HG02973 (cell line): ENCODE data around the gene NR1I2.
A peak's percentile ranks its signal among the peaks of the same experiment; 100 is the strongest.

Source experiments
- ATAC-seq: cut with Tn5 transposase; IDR thresholded peaks from one replicate; pipeline ENCODE4 v1.9.1; 2021; ENCODE audit warnings: moderate library complexity; ENCODE audit not compliant: unreplicated experiment

NR1I2 gene

DNA sequence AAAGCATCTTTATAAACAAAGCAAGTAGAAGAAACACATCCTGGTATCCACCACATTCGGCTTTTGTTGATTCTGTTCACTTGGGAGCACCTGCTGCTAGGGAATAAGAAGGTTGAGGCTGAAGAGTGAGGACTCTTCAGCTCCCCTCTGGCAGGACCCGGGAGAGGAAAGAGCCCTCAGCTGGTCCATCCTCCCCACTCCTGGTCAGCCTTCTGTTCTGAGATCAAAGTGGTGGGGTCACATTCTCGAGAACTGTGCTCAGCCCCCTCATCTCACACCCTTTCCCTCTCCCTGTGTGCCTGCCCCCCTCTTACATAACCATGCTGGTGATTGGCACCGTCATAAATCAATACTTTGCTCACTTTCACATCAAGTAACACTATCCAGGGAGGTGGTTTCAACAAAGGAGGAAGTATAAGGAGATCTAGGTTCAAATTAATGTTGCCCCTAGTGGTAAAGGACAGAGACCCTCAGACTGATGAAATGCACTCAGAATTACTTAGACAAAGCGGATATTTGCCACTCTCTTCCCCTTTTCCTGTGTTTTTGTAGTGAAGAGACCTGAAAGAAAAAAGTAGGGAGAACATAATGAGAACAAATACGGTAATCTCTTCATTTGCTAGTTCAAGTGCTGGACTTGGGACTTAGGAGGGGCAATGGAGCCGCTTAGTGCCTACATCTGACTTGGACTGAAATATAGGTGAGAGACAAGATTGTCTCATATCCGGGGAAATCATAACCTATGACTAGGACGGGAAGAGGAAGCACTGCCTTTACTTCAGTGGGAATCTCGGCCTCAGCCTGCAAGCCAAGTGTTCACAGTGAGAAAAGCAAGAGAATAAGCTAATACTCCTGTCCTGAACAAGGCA is at the start of gene NR1I2:
Gene NR1I2 (plus strand): TSS at position 772 of the 869 bp plus-strand sequence.
- no peak for ATAC-seq

DNA sequence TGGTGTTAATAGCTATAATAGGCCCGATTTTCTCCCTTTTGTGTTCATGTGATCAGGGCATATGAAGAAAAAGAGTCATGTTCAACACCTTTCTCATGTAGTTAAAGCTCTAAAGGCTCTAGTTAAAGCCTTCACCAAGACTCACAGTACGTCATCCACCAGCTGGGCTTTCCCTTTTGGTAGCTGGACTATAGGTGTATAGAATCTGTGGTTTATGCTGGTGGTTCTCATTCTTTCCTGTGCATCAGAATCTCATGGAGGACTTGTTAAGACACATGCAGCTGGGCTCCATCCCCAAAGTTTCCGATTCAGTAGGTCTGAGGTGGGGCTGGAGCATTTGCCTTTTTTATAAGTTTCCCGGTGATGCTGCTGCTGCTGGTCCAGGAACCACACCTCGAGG is 48.1 kb upstream of the NR1I2 start:
- no peak for ATAC-seq

DNA sequence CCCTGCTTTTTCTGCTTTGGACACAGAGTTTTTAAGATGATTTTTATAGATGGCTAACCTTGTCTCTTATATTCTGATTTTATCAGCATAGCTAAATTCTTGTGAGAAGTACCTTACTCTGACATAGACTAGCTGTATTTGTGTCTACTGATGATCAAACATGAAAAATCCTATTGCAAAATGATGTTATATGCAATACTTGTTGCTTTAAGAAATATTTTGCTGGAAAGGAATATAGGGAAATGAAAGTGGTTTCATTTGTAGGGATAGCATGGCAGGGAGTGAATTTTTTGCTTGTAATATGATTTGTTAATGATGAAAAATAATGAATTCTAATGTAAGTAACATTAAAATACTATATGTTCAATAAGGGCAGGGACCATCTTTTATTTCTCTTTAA is 43.2 kb upstream of the NR1I2 start:
- ATAC-seq, result no peak

DNA sequence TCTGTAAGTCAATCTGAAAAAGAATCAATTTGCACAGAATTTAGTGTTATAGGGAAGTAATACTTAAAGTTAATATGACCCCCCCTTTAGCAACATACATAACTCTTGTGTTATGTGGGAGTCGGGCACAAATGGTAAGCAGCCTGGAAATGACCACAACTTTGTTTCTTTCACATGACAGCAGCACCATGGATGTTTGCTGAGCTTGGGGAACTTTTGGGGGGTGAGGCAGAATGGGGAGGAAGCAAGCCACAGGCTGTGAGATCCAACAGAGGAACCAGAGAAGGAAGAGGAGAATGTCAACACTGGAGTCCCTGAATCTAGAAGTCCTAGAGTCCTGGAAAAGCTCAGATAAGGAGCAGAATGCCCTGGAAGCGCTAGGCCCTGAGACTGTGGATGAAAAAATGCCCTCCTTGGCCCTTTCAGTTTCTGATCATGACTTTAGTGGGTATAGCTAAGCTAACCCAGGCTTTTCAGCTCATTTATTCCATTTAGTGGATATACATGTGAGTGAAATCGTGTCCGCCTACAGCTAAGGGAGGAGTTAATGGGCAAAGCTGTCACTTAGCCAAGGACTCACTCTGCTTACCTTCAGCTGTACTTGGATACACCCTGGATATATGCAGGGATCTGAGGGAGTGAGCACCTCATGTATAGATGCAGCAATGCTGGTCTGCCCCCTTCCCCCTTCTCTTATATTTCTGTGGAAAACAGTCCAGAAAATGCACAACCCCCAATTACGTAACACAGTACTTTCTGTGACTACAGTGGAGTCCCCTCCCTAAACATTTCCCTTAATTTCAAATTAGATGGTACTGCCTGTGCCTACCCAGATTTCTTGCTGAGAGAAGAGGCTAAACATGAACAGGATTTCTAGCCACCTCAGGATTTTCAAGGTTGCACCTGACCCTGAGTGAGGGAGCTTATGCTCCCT is 40.0 kb upstream of the NR1I2 start:
- no peak for ATAC-seq

DNA sequence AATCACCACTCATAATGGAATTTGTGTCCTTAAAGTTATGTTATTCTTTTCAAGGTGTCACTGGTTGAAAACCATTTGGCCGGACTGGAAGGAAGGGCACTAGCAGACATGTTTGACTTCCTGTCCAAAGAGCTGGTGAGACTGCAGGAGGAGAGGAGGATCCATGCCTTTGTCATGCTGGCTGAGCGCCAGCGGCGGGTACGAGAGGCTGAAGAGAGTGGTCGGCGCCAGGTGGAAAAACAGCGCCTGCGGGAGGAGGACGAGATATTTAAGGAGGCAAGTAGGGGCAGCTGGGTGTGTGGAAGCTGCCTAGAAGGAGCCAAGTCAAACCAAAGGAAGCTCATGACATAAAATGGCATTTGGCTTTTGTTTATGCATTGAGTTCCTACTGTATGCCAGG is 38.0 kb upstream of the NR1I2 start:
- no peak for ATAC-seq

DNA sequence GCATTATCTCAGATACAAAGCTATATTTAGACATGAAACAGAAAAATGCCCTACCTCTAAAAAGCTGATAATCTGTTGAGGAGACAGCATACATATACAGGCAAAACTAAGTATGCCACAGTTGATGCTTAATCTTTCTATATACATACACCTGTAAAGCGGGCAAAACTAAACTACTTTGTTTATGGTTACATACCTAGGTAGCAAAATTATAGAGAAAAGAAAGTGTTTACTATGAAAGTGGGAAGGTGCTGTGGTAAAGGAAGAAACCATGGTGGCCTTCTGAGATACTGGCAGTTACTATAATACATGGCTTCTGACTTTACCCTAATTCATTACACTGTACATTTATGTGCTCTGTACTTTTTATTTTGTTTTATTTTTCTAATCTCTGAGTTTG is 36.0 kb upstream of the NR1I2 start:
- no peak for ATAC-seq

DNA sequence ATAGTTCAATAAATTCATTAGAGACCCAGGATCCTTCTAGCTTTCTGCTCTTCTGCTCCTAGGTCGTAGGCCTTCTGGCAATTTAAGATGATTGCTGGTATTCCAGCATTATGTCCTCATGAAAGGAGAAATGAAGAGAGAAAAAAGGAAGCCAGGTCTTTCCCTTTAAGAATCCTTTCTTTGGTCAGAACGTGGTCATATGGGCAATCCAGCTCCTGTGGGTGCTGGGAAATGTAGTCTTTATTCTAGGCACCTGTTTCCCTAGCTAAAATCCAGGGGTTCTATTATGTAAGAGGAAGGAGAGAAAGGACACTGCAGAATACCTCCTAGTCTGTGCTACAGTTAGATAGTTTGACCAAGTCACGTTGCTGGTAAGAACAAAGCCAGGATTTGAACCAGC is 35.5 kb upstream of the NR1I2 start:
- ATAC-seq, result no peak

DNA sequence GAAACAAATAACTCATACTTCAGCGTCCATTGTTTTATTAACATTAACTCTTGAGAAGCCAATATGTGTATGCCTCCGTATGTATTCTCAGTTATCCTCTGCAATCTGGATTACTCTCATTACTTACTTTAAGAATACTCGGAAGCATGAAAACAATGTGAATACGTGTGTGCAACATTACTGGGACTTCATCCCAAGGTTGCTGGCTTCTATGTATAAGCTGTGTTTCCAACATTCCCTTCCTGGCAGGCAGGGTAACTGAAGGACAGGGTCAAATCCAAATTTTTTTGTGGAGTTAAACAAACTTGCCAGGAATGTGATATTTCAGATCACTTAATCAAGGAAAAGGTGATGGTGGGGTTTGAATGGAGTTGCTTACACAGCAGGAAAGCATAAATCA is 34.5 kb upstream of the NR1I2 start:
- no peak for ATAC-seq

DNA sequence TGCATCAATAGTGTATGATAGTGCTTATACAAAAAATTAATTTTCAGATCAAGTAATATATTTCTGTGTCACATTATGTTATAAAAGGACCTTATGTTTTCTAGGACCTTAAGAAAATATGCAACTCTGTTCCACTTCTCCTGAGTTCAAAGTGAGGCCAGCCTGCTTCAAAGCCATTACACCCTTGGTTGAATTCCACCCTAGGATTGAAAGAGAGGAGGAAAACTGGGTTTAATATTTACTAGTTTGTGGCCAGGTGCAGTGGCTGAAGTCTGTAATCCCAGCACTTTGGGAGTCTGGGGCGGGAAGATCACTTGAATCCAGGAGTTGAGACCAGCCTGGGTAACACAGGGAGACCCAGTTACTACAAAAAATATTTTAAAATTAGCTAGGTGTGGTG is 32.9 kb upstream of the NR1I2 start:
- ATAC-seq, result no peak

DNA sequence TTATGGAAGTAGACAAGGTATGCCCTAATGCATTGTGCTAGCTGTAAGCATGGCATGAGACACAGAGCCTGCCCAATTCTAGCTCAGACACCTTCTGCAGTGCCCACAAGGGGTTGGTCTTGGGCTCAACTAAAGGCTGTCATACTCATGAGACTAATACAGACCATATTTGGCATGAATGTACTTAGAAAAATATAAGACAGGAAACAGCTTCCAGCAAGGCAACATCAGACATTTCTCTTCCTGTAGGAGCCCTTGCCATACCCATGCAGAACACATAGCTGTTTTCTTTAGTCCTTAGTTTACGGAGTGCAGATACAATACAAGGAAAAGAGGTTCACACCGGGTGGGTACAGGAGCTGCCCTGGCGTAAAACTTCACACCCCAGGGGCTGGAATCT is 30.5 kb upstream of the NR1I2 start:
- ATAC-seq, result no peak

DNA sequence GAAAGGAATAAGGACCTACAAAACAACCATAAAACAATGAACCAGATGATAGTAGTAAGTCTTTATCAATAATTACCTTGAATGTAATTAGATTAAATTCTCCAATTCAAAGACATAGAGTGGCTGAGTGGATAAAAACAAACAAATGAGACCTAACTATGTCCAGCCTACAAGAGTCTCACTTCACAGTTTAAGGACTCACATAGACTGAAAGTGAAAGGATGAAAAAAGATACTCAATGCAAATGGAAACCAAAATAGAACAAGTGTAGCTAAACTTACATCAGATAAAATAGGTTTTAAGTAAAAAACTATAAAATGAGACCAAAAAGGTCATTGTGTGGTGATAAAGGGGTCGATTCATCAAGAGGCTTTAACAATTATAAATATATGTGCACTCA is 21.9 kb upstream of the NR1I2 start:
- ATAC-seq, result peak; percentile 84

DNA sequence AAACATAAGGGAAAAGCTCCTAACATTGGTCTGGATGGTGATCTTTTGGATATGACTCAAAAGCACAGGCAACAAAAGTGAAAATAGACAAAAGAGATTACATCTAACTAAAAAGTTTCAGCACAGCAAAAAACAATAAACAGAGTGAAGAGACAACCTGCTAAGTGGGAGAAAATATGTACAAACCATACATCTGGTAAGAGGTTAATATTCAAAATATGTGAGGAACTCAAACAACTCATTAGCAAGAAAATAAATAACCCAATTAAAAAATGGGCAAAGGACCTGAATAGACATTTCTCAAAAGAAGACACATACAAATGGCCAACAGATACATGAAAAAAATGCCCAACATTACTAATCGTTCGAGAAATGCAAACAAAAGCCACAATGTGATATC is 19.0 kb upstream of the NR1I2 start:
- no peak for ATAC-seq

DNA sequence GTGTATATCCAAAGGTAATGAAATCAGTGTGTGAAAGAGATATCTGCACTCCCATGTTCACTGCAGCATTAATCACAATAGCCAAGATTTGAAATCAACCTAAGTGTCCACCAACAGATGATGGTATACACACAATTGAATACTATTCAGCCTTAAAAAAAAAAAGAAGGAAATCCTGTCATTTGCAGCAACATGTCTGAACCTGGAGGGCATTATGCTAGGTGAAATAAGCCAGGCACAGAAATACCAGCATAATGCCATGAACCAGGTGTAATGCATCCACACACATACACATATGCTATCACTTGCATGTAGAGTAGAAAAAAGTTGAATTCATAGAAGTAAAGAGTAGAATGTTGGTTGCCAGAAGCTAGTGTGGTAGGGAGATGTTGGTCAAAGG is 18.4 kb upstream of the NR1I2 start:
- no peak for ATAC-seq

DNA sequence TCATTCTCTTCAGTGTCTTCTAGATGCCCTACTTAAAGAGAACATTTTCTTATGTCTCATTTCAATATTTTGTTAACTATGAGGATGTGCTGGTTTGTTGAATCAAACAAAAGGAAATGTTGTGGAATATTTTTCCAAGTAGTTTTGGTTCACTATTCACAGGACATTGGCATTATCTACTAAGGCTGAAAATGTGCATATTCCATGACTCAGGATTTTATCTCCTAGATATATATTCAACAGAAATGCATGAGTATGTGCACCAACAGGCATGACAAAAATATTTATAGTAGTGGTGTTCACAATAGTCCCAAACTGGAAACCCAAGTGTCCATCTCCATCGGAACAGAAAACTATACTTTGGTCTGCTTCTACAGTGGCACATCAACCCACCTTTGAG is 16.7 kb upstream of the NR1I2 start:
- ATAC-seq, result no peak

DNA sequence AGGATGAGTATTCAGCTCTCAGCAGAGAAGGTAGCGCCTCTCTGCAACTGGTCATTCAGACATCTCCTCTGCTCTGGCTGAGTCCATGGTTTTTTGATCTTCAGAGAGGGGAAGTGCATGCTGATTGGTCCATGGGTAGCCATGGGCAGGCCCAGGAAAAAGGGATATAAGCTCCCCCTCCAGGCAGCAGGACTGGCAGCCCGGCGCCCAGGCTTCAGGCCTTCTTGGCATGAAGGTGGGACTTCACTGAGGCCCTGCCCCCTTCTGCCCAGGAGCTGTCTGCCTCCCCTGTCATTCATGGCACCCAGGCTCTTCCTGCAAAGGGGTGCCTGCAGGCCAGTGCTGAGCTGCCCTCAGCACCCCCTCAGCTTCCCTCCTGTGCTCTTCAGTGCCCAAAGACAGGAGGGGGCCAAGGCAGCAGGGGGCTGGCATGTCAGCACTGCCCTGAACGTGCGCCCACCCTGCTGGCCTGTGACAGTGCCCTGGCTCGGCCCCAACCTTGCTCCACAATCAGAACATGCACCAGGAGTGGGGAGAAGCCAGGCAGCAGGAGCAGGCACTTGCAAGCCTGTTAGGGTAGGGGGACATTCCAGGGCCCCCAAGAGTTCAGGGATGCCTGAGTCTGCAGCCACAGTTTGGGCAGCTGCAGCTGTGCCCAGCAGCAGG is 13.8 kb upstream of the NR1I2 start:
- no peak for ATAC-seq

DNA sequence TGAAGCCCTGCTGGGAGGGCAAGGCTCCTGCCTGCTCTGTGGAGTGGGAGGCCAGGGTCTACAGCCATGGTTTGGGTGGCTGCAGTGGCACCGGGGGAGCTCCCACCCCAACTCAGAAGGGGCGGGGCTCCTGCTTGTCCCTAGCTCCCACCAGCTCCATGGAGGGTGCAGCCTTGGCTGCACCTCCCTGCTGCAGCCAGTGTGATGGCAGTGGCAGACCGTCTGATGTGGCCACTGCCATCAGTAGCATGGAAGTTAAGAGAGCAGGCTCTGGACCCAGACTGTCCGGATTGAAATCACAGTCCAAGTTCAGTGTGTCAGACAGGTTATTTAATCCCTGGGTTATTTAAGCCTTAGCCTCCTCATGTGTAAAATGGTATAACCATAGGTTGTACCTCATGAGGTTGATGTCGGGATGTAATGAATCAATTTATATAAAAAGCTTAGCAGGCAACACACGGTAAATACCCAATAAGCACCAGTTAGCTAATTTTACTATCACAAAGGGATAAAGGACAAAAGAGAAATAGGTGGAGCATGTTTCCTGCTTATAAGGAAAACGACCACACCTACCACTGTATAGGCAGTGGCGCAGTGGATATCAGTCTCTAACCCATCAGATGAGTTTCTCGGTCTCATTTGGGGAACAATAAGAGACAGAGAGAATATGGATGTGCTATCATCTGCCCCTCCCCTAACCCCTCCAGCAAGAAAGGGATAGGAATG is 13.1 kb upstream of the NR1I2 start:
- no peak for ATAC-seq

DNA sequence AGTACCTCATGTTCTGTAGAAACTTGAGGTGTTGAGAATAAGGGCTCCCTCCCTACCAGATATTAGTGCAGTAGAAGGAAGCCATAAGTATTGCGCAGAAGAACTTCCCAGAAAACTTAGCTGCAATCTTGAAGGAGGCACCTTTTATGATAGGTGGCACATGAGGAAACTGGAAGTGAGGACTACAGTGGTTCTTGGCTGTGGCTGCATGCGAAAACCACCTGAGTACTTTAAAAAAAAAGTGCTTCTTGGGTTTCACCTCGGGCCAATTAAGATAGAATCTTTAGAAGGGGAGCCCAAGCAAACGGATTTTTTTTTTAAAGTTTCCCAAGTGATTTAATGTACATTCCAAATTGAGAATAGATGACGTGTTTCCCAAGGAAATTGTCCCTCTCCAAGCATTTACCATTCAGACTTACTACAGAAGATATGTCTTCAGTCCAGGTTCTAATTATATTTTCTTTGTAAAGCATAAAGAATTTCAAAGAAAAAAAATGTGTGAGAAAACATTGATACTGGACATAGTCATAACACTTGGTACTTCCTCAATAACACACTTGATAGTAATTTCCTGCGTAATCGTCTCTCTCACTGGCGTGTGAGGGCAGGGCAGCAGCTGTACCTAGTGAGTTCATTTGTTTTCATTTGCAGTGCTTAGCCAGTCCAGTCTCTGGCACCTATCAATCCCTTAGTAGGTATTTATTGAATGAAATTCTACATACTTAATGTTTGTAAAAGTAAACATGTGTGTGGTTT is 12.3 kb upstream of the NR1I2 start:
- no peak for ATAC-seq

DNA sequence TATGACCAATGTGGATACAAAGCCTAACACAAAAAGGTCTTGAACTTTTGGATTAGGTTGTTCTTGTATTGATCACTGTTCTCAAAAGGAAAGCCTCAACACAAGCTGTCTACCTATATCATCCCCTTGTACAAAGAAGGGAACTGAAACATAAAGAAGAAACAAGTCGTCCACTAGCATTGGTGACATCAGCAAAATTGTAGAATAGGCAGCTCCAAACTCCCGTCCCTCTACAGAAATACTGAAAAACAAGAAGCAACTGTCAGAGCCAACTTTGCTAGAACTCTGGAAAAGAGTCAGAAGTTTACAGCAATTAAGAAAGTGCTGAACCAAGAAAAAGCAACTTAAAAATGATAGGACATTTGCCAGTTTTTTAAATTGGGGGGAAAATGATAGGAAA is 7.5 kb upstream of the NR1I2 start:
- ATAC-seq, result no peak

DNA sequence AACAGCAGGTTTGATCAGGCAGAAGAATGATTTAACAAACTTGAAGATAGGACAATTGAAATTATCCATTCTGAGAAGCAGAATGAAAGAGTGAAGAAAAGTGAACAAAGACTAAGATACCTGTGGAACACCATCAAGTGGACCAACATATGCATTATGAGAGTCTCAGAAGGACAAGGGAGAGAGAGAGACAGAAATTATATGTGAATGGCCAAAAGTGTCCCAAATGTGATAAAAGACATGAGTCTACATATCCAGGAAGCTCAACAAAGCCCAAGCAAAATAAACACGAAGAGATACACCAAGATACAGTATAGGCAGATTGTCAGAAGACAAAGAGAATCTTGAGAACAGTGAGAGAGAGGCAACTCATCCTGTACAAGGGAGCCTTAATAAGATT is 5.6 kb upstream of the NR1I2 start:
- ATAC-seq, result no peak

DNA sequence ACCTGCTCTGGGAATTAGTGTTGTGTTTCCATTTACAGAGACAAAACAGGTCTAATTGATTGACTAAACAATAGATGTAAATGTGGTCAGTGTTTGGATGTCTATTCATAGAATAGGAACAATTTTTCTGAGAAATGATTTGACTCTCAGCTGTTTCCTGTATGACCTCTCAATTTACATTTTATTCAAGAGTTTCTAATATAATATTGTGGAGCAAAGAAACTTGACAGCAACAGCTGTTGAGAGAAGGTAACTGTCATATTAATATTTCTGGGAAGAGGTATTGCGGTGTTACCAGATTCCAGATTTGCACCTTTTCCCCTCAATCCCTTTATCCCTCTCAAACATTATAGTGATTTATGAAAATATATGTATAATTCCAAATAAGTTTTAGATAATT is 3.7 kb upstream of the NR1I2 start:
- no peak for ATAC-seq
